Measurements from ENCODE around the gene TLX3. TPM values are rescaled to one million over a fixed set of nuclear protein-coding genes. Genes with fewer than 3 reads are reported as not detected.

TLX3 gene
- total RNA-seq, 1 experiment from 2014 or later = not detected

GRCh38 chr5:171299228-171299627 lies 9.8 kb upstream of the TLX3 start:
- peaks cover 51% of the 10 kb centered on the region for H3K27me3 Mint-ChIP-seq (ENCODE audit: low read depth)
- TF ChIP-seq ETV6 (CRISPR knock-in tag; IDR thresholded peaks at IDR 0.05) (no peak), ZNF263 (CRISPR knock-in tag; IDR thresholded peaks at IDR 0.05; ENCODE audit: low read depth) (no peak), ZBTB21 (CRISPR knock-in tag; IDR thresholded peaks at IDR 0.05; ENCODE audit: borderline replicate concordance) (no peak)
- H3K9me3 Mint-ChIP-seq = no peaks in the 10 kb centered on the region

GRCh38 chr5:171299851-171300250 lies 9.2 kb upstream of the TLX3 start:
- no peak for ATAC-seq
- no peak for TF ChIP-seq JAZF1 (CRISPR knock-in tag; IDR thresholded peaks at IDR 0.05)
- TF ChIP-seq AR (CRISPR knock-in tag; IDR thresholded peaks at IDR 0.05) = no peak
- TF ChIP-seq MYBL2 (CRISPR knock-in tag; IDR thresholded peaks at IDR 0.05) = no peak
- no peak for TF ChIP-seq STAT6 (CRISPR knock-in tag; conservative IDR thresholded peaks at IDR 0.05; ENCODE audit: low read depth)
- no peak for TF ChIP-seq CDX4 (CRISPR knock-in tag; IDR thresholded peaks at IDR 0.05; ENCODE audit: borderline replicate concordance)
- TF ChIP-seq JUN (CRISPR knock-in tag; IDR thresholded peaks at IDR 0.05) = no peak
- no peak for TF ChIP-seq ERG (CRISPR knock-in tag; IDR thresholded peaks at IDR 0.05)
- DNase-seq (ENCODE audit: low spot score) = no peak
- no peaks in the 10 kb centered on the region for H3K9me3 Mint-ChIP-seq
- H3K27me3 Mint-ChIP-seq (ENCODE audit: low read depth) = peaks cover 57% of the 10 kb centered on the region
- no peak overlapping the region for H3K27ac Mint-ChIP-seq
- H3K36me3 Mint-ChIP-seq = no peaks in the 10 kb centered on the region; the same call in 1 of the 2 replicates
- H3K4me1 Mint-ChIP-seq = peaks cover 6% of the 10 kb centered on the region; the same call in 1 of the 2 replicates
- H3K4me3 Mint-ChIP-seq = no peak overlapping the region
- POLR2A ChIA-PET = no interaction called here
- CTCF ChIA-PET = no interaction called here

More at GRCh38 chr5:171299228-171299627, 9.8 kb upstream of the TLX3 start:
- no peak overlapping the region for H3K27ac Mint-ChIP-seq
- DNase-seq (ENCODE audit: low spot score) (no peak), ATAC-seq (no peak)
- no peak overlapping the region for H3K4me3 Mint-ChIP-seq
- H3K36me3 Mint-ChIP-seq = no peaks in the 10 kb centered on the region; the same call in 1 of the 2 replicates
- peaks cover 6% of the 10 kb centered on the region; the same call in 1 of the 2 replicates for H3K4me1 Mint-ChIP-seq
- ChIA-PET CTCF (interaction anchor here (0.8 to 1.3 kb wide), 5 partner anchors 10 to 508 kb away, joined by 3 to 5 read pairs (median 3); partner anchors contain the start of gene TLX3), POLR2A (interaction anchor here (1.1 kb wide), 1 partner anchor 10 kb away, joined by 4 read pairs; the partner anchor contains the start of gene TLX3)

- CTCF ChIA-PET = no interaction called here
- no peaks in the 10 kb centered on the region for H3K9me3 Mint-ChIP-seq
- no peak for ATAC-seq
- DNase-seq (ENCODE audit: low spot score) = no peak
- no peak overlapping the region for H3K27ac Mint-ChIP-seq
- POLR2A ChIA-PET = no interaction called here
- peaks cover 62% of the 10 kb centered on the region for H3K27me3 Mint-ChIP-seq (ENCODE audit: low read depth)
- H3K36me3 Mint-ChIP-seq = no peaks in the 10 kb centered on the region; the same call in 1 of the 2 replicates
- peaks cover 6% of the 10 kb centered on the region; the same call in 1 of the 2 replicates for H3K4me1 Mint-ChIP-seq
- H3K4me3 Mint-ChIP-seq = no peak overlapping the region
- TF ChIP-seq AFF4 (CRISPR knock-in tag; IDR thresholded peaks at IDR 0.05; ENCODE audit: borderline replicate concordance) (no peak), EMX1 (CRISPR knock-in tag; IDR thresholded peaks at IDR 0.05) (no peak), E2F1 (CRISPR knock-in tag; IDR thresholded peaks at IDR 0.05) (no peak), NFATC4 (CRISPR knock-in tag; IDR thresholded peaks at IDR 0.05) (no peak), GABPB1 (CRISPR knock-in tag; IDR thresholded peaks at IDR 0.05) (no peak), ATF6 (CRISPR knock-in tag; IDR thresholded peaks at IDR 0.05) (no peak), TCF7 (CRISPR knock-in tag; IDR thresholded peaks at IDR 0.05; ENCODE audit: low read depth) (no peak)
Measured at GRCh38 chr5:171300358-171300757, 8.7 kb upstream of the TLX3 start.

Measured in WTC11 (cell line).